Esophagus squamous epithelium (tissue), 5 donors: ENCODE data around the gene OR2J3. TPM values are rescaled to one million over a fixed set of nuclear protein-coding genes. Genes with fewer than 3 reads are reported as not detected.
"Not testable (repeated sequence)": the region's sequence is repeated elsewhere in the genome, so short reads cannot be mapped to it uniquely, and the experiment has no call there.

ENCODE experiments used
- DNase-seq: peaks from one replicate; lab custom pipeline; 2025; lab: John Stamatoyannopoulos, UW
- H3K27ac ChIP-seq, 4 donors: fragments of 200-600 bp; sonication (generic); one replicate each; pipeline ENCODE4 v1.5.1; 2016 to 2019; ENCODE audit warnings: mild to moderate bottlenecking in 1 of 4
- H3K27me3 ChIP-seq, 4 donors: fragments of 200-600 bp; sonication (generic); 1 replicate in 3 of 4; 2 replicates in 1 of 4; pipeline versions ENCODE4 v1.5.1 to v1.6.0; 2017 to 2021; ENCODE audit warnings: antibody characterized with exemption in 1 of 4
- H3K36me3 ChIP-seq, 3 donors: fragments of 200-600 bp; sonication (generic); one replicate each; pipeline ENCODE4 v1.5.1; 2016 to 2019
- H3K4me1 ChIP-seq, 3 donors: fragments of 200-600 bp; sonication (generic); one replicate each; pipeline ENCODE4 v1.5.1; 2017 to 2019
- H3K4me3 ChIP-seq, 4 donors: fragments of 200-600 bp; sonication (generic); 1 replicate in 3 of 4; 2 replicates in 1 of 4; pipeline ENCODE4 v1.5.1; 2016 to 2019; ENCODE audit warnings: mild to moderate bottlenecking in 2 of 4, moderate library complexity in 1 of 4
- H3K9me3 ChIP-seq, 3 donors: fragments of 200-600 bp; sonication (generic); one replicate each; pipeline ENCODE4 v1.5.1; 2016 to 2019
- POLR2A ChIP-seq, 4 donors: fragments of 450-650 bp; IDR thresholded peaks; one replicate each; pipeline ENCODE4 v1.6.1; 2017; ENCODE audit warnings: antibody characterized with exemption in 4 of 4, mild to moderate bottlenecking in 4 of 4, moderate library complexity in 3 of 4
- WGBS, 2 donors: methylation state at CpG; one replicate each; pipeline ENCODE4 v1.1.5; 2018; 5-methylcytosine and 5-hydroxymethylcytosine counted together
- intact Hi-C: fragments of 100-400 bp; cut with DNase I; formaldehyde crosslinking; loops from one replicate; pipeline ENCODE4 v1.15.0; 2022
- total RNA-seq, 4 donors: library from RNA; depleted of rRNA; stranded (reverse); fragments of >200 nt; gene quantifications; one replicate each; pipeline ENCODE4 v1.1.0, GENCODE V29; 2016
- TF ChIP-seq, protein P1 (sequence below), 6 experiments: fragments of 450-650 bp in 4 of 6; fragments of 200-600 bp in 2 of 6; sonication (generic) in 2 of 6; IDR thresholded peaks; one replicate each; pipeline ENCODE4 v1.5.1; 2016 to 2019; ENCODE audit warnings: antibody characterized with exemption in 6 of 6, mild to moderate bottlenecking in 4 of 6, moderate library complexity in 4 of 6
- donor health status: DM: yes; HTN: yes; CAD: no.

OR2J3 gene
- total RNA-seq, 4 donors from 2014 or later = not detected

DNA sequence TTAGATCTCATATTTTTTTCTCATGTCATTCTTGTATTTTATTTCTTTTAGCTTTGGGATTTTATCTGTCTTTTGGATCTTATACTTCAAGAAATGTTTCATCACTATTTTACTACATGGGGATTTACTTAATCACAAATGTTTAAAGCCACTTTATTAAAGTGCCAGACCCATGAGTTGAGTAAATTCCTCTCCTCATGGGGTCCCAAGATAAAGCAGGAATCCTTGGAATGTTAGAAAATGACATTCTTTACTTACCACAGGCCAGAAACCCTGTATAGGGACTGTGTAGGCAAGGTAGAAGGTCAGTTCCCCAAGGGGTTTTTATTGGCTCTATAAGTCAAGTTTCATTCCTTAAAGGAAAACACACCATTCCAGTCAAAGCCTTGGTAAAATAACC, 34.5 kb downstream of the OR2J3 start:
- no peaks in the 10 kb centered on the region for H3K27me3 ChIP-seq
- no peaks in the 10 kb centered on the region for H3K36me3 ChIP-seq
- no peaks in the 10 kb centered on the region for H3K9me3 ChIP-seq
- intact Hi-C loops = no loop called here
- no peaks in the 10 kb centered on the region for H3K4me1 ChIP-seq
- TF ChIP-seq, protein P1, sequence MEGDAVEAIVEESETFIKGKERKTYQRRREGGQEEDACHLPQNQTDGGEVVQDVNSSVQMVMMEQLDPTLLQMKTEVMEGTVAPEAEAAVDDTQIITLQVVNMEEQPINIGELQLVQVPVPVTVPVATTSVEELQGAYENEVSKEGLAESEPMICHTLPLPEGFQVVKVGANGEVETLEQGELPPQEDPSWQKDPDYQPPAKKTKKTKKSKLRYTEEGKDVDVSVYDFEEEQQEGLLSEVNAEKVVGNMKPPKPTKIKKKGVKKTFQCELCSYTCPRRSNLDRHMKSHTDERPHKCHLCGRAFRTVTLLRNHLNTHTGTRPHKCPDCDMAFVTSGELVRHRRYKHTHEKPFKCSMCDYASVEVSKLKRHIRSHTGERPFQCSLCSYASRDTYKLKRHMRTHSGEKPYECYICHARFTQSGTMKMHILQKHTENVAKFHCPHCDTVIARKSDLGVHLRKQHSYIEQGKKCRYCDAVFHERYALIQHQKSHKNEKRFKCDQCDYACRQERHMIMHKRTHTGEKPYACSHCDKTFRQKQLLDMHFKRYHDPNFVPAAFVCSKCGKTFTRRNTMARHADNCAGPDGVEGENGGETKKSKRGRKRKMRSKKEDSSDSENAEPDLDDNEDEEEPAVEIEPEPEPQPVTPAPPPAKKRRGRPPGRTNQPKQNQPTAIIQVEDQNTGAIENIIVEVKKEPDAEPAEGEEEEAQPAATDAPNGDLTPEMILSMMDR (IDR thresholded peaks at IDR 0.05) = no peak
- TF ChIP-seq POLR2A (IDR thresholded peaks at IDR 0.05) = no peak
- DNase-seq = no peak
- H3K27ac ChIP-seq = no peak overlapping the region
- no peak overlapping the region for H3K4me3 ChIP-seq

GRCh38 chr6:29146179-29146578, 38.3 kb downstream of the OR2J3 start:
- TF ChIP-seq POLR2A (IDR thresholded peaks at IDR 0.05) = no peak
- TF ChIP-seq, protein P1 (IDR thresholded peaks at IDR 0.05) = no peak
- 43 to 60% methylated on average over 2 of the region's 2 CpGs for WGBS, 2 donors
- H3K27me3 ChIP-seq = no peaks in the 10 kb centered on the region
- no peak overlapping the region for H3K27ac ChIP-seq
- no peak for DNase-seq
- no peak overlapping the region for H3K4me3 ChIP-seq
- intact Hi-C loops = no loop called here
- no peaks in the 10 kb centered on the region for H3K9me3 ChIP-seq
- H3K36me3 ChIP-seq = no peaks in the 10 kb centered on the region
- H3K4me1 ChIP-seq = no peaks in the 10 kb centered on the region

DNA sequence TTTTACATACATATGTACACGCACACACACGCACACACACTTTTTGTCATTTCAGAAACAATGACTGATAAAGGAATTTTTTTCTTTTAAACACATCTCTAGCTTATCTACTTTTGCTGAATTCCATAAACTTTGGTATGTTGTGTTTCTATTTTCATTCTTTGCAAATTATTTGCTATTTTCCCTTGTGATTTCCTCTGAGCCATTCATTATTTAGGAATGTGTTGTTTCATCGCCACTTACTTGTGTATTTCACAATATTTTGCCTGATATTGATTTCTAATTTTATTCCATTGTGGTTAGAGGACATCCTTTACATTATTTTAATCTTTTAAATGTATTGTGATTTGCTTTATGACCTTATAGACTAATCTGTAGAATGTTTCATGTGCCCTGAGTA, 39.2 kb downstream of the OR2J3 start:
- DNase-seq = no peak
- Histone ChIP-seq H3K27ac (no peak overlapping the region), H3K36me3 (no peaks in the 10 kb centered on the region), H3K4me3 (no peak overlapping the region), H3K9me3 (no peaks in the 10 kb centered on the region), H3K4me1 (no peaks in the 10 kb centered on the region), H3K27me3 (no peaks in the 10 kb centered on the region)
- intact Hi-C loops = no loop called here
- 89% methylated on average over 3 of the region's 3 CpGs for WGBS, 2 donors
- TF ChIP-seq, protein P1 (IDR thresholded peaks at IDR 0.05) = no peak
- TF ChIP-seq POLR2A (IDR thresholded peaks at IDR 0.05) = no peak

DNA sequence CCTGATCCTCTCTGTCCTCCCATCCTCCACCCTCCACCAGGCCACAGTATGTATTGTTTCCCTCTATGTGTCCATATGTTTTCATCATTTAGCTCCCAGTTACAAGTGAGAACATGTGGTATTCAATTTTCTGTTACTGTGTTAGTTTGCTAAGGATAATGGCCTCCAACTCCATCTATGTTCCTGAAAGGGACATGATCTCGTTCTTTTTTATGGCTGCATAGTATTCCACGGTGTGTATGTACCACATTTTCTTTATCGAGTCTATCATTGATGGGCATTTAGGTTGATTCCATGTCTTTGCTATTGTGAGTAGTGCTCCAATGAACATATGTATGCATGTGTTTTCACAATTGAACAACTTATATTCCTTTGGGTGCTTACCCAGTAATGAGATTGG, 41.6 kb downstream of the OR2J3 start:
- H3K27ac ChIP-seq, DNase-seq, H3K4me1 ChIP-seq, intact Hi-C loops, H3K36me3 ChIP-seq, H3K27me3 ChIP-seq, H3K4me3 ChIP-seq, H3K9me3 ChIP-seq: not testable (repeated sequence)
- WGBS, 2 donors = 59 to 63% methylated on average over 3 of the region's 3 CpGs

DNA sequence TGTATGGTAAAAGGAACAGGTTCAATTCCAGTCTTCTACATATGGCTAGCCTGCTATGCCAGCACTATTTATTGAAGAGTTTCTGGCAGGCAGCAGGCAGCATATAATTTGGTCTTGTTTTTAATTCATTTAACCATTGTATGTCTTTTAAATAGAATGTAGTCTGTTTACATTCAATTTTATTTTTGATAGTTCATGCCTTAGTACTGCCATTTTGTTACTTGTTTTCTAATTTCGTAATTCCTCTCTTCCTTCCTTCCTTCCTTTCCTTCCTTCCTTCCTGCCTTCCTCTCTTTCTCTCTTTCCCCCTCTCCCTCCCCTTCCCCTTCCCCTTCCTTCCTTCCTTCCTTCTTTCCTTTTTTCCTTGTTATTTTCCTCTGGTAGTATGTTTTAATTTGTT, 45.2 kb downstream of the OR2J3 start:
- intact Hi-C loops = no loop called here
- TF ChIP-seq, protein P1 (IDR thresholded peaks at IDR 0.05) = no peak
- TF ChIP-seq POLR2A (IDR thresholded peaks at IDR 0.05) = no peak
- no peak overlapping the region for H3K27ac ChIP-seq
- H3K9me3 ChIP-seq = no peaks in the 10 kb centered on the region
- H3K4me3 ChIP-seq = no peak overlapping the region
- no peak for DNase-seq
- WGBS, 2 donors = 50 to 64% methylated on average over 1 of the region's 1 CpG
- no peaks in the 10 kb centered on the region for H3K36me3 ChIP-seq
- no peaks in the 10 kb centered on the region for H3K27me3 ChIP-seq
- no peaks in the 10 kb centered on the region for H3K4me1 ChIP-seq

DNA sequence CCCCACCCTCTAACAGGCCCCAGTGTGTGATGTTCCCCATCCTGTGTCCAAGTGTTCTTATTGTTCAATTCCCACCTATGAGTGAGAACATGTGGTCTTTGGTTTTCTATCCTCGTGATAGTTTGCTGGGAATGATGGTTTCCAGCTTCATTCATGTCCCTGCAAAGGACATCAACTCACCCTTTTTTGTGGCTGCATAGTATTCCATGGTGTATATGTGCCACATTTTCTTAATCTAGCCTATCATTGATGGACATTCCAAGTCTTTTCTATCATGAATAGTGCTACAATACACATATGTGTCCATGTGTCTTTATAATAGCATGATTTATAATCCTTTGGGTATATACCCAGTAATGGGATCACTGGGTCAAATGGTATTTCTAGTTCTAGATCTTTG, 47.3 kb downstream of the OR2J3 start:
- intact Hi-C loops, H3K27me3 ChIP-seq, H3K4me3 ChIP-seq, H3K36me3 ChIP-seq, H3K27ac ChIP-seq, H3K4me1 ChIP-seq, H3K9me3 ChIP-seq, DNase-seq: not testable (repeated sequence)
- 30 to 39% methylated on average over 1 of the region's 1 CpG for WGBS, 2 donors

DNA sequence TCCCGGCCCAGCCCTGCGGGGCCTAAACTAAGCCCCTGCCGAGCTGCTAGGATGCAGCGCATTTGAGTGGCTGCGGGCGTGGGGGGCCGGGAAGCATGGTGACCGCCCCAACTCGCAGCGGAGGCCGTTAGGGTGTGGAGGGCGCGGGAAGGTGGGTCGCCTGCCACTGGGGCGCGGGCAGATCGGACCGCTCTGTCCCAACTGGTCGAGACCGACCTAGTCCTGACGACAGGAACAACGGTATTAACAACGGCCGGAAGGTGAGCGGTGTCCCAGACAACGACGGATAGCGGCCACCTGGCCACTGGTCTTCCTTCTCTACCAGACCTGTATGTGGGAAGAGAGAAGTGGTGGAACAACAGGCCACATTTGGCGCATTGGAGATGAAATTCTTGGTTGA, 52.1 kb downstream of the OR2J3 start:
- H3K9me3 ChIP-seq, DNase-seq, H3K36me3 ChIP-seq, H3K27ac ChIP-seq, H3K27me3 ChIP-seq, H3K4me1 ChIP-seq, intact Hi-C loops, H3K4me3 ChIP-seq: not testable (repeated sequence)
- 20 to 87% methylated on average over 1 to 15 of the region's 29 CpGs for WGBS, 2 donors
